ENCODE measurements around the gene MAN1B1.

MAN1B1 gene

DNA sequence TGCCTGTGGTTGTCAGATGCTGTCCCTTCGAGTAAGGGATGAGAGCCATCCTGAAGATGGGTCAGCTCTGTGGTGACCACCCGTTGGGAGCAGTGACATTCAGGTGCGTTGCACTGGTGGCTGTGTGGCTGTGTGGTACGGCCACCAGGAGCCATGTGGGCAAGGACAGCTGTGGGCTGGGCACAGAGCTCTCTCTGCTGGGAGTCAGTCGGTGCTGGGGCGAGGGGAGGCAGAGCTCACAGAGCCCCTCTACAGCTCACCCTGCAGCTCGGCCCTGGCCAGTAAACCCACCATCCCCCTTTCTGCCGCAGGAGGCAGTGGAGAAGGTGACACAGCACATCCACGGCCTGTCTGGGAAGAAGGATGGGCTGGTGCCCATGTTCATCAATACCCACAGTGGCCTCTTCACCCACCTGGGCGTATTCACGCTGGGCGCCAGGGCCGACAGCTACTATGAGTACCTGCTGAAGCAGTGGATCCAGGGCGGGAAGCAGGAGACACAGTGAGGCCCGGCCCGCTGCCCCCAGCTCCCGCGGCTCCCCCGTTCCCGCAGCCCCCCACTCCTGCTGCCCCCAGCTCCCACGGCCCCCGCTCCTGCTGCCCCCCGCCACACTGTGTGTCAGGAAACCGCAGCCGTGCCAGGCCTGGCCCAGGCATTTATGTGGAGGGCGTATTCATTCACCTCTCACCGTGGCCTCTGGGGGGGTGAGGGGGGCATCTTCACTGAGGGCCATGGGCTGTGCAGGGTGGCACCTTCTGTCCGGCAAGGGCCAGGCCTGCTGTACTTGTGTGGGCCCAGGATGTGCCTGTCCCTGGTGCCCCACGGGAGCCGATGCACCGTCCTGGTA, 19.3 kb downstream of the MAN1B1 start:
- H3K36me3 ChIP-seq (ENCODE audit: control insufficient read depth, insufficient read depth, low read length) = peaks cover 65% of the 10 kb centered on the region

DNA sequence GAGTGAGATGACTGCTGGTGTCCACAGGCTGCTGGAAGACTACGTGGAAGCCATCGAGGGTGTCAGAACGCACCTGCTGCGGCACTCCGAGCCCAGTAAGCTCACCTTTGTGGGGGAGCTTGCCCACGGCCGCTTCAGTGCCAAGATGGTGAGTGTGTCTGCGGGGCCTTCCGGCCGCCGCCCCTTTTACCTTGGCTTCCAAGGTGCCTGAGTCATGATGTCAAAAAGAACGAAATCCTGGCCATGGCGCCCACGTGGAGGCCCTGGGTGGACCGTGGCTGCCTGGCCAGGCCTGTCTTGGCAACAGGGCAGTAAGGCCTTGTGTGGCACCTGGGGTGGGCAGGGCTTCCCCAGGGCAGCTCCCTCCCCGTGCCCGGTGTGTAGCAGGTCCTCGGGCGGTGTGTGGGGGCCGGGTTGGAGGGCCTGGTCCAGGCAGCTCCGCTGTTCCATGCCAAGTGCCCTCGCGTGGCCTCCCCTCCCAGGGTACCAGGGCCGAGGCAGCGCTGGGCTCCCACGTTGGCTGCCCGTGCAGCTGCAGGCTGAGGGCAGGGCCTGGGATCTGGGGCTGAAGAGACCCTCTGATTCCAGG, 20.0 kb downstream of the MAN1B1 start:
- Histone ChIP-seq H3K4me3 (ENCODE audit: low read depth, low read length) (no peak overlapping the region), H3K4me1 (ENCODE audit: control insufficient read depth, insufficient read depth, low read length) (no peaks in the 10 kb centered on the region), H3K9ac (ENCODE audit: low read depth, low read length) (no peak overlapping the region), H3K27me3 (ENCODE audit: control insufficient read depth, insufficient read depth, low read length) (no peaks in the 10 kb centered on the region), H3K36me3 (ENCODE audit: control insufficient read depth, insufficient read depth, low read length) (peaks cover 60% of the 10 kb centered on the region), H3K9me3 (ENCODE audit: control insufficient read depth, insufficient read depth, low read length) (peaks cover 5% of the 10 kb centered on the region)

More for the DNA sequence above, 19.3 kb downstream of the MAN1B1 start:
- Histone ChIP-seq H3K4me1 (ENCODE audit: control insufficient read depth, insufficient read depth, low read length) (no peaks in the 10 kb centered on the region), H3K4me3 (ENCODE audit: low read depth, low read length) (no peak overlapping the region), H3K9me3 (ENCODE audit: control insufficient read depth, insufficient read depth, low read length) (peaks cover 5% of the 10 kb centered on the region), H3K9ac (ENCODE audit: low read depth, low read length) (no peak overlapping the region), H3K27me3 (ENCODE audit: control insufficient read depth, insufficient read depth, low read length) (no peaks in the 10 kb centered on the region)

DNA sequence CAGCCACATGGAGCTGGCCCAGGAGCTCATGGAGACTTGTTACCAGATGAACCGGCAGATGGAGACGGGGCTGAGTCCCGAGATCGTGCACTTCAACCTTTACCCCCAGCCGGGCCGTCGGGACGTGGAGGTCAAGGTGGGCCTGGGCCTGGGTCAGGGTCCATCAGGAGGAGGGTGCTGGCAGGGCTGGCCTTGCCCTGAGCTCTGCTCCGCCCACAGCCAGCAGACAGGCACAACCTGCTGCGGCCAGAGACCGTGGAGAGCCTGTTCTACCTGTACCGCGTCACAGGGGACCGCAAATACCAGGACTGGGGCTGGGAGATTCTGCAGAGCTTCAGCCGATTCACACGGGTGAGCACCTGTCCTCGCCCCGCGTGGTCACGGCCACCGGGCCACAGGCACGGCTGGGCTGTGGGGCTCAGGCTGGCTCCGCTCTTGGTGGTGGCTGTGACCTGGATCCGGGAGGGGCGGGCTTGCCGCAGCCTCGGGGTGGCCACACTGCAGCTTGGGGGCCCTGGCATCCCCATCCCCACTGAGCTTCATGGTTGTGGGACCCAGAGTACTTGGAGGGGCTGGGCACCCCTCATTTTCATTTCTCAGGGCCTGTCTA, 20.6 kb downstream of the MAN1B1 start:
- no peak overlapping the region for H3K4me3 ChIP-seq (ENCODE audit: low read depth, low read length)
- no peak overlapping the region for H3K9ac ChIP-seq (ENCODE audit: low read depth, low read length)
- H3K9me3 ChIP-seq (ENCODE audit: control insufficient read depth, insufficient read depth, low read length) = peaks cover under 1% of the 10 kb centered on the region
- H3K4me1 ChIP-seq (ENCODE audit: control insufficient read depth, insufficient read depth, low read length) = no peaks in the 10 kb centered on the region
- H3K36me3 ChIP-seq (ENCODE audit: control insufficient read depth, insufficient read depth, low read length) = peaks cover 53% of the 10 kb centered on the region
- H3K27me3 ChIP-seq (ENCODE audit: control insufficient read depth, insufficient read depth, low read length) = no peaks in the 10 kb centered on the region

DNA sequence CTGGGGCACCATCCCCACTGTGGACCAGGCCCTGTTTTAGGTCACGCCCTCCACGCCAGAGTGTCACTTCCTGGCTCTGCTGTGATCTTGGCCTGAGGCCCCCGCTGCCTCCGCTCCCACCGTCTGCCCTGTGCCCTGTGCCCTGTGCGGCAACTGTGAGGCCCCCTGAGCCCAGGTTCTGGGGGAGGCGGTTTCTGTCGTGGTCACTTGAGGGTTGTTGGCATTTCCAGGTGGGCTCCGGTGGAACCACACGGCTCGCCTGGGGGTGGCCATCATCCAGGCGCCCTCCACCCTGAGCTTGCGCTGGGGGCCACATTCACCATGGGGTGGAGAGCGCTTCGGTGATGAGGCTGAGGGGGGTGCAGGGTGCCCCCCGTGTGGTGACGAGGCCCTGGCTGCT, 21.2 kb downstream of the MAN1B1 start:
- Histone ChIP-seq H3K9me3 (ENCODE audit: control insufficient read depth, insufficient read depth, low read length) (no peaks in the 10 kb centered on the region), H3K9ac (ENCODE audit: low read depth, low read length) (no peak overlapping the region), H3K36me3 (ENCODE audit: control insufficient read depth, insufficient read depth, low read length) (peaks cover 47% of the 10 kb centered on the region), H3K4me3 (ENCODE audit: low read depth, low read length) (no peak overlapping the region), H3K27me3 (ENCODE audit: control insufficient read depth, insufficient read depth, low read length) (peaks cover under 1% of the 10 kb centered on the region), H3K4me1 (ENCODE audit: control insufficient read depth, insufficient read depth, low read length) (no peaks in the 10 kb centered on the region)

DNA sequence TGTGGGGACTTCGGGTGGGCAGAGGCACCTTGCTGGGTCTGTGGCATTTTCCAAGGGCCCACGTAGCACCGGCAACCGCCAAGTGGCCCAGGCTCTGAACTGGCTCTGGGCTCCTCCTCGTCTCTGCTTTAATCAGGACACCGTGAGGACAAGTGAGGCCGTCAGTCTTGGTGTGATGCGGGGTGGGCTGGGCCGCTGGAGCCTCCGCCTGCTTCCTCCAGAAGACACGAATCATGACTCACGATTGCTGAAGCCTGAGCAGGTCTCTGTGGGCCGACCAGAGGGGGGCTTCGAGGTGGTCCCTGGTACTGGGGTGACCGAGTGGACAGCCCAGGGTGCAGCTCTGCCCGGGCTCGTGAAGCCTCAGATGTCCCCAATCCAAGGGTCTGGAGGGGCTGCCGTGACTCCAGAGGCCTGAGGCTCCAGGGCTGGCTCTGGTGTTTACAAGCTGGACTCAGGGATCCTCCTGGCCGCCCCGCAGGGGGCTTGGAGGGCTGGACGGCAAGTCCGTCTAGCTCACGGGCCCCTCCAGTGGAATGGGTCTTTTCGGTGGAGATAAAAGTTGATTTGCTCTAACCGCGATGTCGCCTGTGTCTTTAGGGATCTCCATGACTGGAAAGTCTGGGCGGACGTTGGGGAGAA, 21.9 kb downstream of the MAN1B1 start:
- Histone ChIP-seq H3K4me1 (ENCODE audit: control insufficient read depth, insufficient read depth, low read length) (no peaks in the 10 kb centered on the region), H3K9me3 (ENCODE audit: control insufficient read depth, insufficient read depth, low read length) (no peaks in the 10 kb centered on the region), H3K9ac (ENCODE audit: low read depth, low read length) (no peak overlapping the region), H3K4me3 (ENCODE audit: low read depth, low read length) (no peak overlapping the region), H3K36me3 (ENCODE audit: control insufficient read depth, insufficient read depth, low read length) (peaks cover 40% of the 10 kb centered on the region), H3K27me3 (ENCODE audit: control insufficient read depth, insufficient read depth, low read length) (peaks cover 7% of the 10 kb centered on the region)

DNA sequence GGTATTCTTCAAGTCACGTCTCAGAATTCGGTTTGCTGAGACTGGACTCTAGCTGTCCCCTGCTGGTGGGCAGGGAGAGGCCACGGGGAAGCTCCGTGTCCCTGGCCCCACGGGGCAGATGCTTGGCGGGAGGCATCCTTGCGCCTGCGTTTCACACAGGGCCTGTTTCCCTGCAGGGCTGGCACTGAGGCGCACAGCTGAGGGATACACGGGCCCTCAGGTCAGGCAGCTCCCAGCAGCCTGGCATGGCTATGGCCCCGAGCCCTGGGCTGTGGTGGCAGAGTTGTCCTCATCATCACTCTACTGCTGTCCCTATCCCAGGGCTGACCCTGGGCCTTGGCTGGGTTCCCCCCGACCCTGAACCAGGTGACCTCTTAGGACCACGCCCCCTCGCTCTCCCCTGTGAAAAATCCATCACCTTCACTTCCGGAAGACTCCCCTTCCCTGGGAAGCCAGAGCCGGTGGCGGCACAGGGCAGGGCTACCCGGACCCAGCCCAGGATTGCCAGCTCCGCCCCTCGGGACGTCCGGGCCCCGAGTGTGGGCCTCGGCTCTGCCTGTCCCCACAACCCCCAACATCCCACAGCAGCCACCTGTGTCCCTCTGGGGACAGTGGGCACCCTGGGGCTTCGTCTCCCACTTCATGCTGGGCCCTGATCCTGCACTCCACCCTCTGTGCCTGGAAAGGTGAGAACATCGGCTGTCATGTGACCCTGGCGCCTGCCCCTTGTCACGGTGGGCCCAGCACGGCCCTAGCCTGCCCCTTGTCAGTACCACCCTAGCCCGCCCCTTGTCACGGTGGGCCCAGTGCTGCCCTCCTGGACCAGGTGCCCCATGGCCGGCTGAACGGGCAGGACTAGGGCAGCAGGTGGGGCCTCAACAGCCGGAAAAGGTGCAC, 22.7 kb downstream of the MAN1B1 start:
- H3K9me3 ChIP-seq (ENCODE audit: control insufficient read depth, insufficient read depth, low read length) = no peaks in the 10 kb centered on the region
- H3K4me1 ChIP-seq (ENCODE audit: control insufficient read depth, insufficient read depth, low read length) = no peaks in the 10 kb centered on the region
- no peak overlapping the region for H3K4me3 ChIP-seq (ENCODE audit: low read depth, low read length)
- no peak overlapping the region for H3K9ac ChIP-seq (ENCODE audit: low read depth, low read length)
- peaks cover 7% of the 10 kb centered on the region for H3K27me3 ChIP-seq (ENCODE audit: control insufficient read depth, insufficient read depth, low read length)
- peaks cover 37% of the 10 kb centered on the region for H3K36me3 ChIP-seq (ENCODE audit: control insufficient read depth, insufficient read depth, low read length)

DNA sequence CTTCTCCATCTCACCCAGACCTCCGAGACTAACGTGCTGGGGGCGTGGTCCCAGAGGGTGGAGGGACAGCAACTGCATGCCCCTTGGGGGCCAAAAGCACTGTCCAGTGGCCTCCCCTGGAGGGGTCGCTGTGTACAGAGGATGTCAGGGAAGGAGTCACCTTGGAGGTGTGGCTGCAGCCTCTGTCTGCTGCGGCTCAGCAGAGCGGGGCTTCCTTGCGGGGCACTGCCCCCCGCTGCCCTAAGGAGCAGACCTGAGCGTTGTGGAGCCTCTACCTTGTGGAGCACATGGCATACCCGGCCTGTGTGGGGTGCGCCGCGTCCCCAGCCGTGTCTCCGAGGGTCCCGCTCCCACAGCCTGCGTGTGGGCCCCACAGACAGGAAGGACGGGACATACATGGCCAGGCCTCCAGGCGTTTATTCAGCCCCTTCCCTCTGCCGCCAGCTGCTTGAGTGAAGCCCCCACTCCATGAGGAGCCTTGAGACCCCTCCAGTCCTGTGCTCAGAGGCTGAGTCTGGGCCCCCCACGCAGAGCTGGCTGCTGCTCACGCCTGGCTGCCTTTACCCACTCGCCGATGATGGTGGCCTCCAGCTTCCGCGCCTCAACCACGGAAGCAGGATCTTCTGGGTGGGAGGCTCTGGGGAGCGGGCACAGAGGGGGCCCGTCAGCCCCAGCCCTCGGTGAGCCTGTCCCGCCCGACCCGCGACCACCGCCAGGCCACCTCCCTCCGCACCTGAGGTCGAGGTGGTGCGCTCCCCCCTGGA, 23.5 kb downstream of the MAN1B1 start:
- Histone ChIP-seq H3K9me3 (ENCODE audit: control insufficient read depth, insufficient read depth, low read length) (no peaks in the 10 kb centered on the region), H3K4me1 (ENCODE audit: control insufficient read depth, insufficient read depth, low read length) (no peaks in the 10 kb centered on the region), H3K27me3 (ENCODE audit: control insufficient read depth, insufficient read depth, low read length) (peaks cover 12% of the 10 kb centered on the region), H3K36me3 (ENCODE audit: control insufficient read depth, insufficient read depth, low read length) (peaks cover 34% of the 10 kb centered on the region), H3K9ac (ENCODE audit: low read depth, low read length) (no peak overlapping the region), H3K4me3 (ENCODE audit: low read depth, low read length) (no peak overlapping the region)

DNA sequence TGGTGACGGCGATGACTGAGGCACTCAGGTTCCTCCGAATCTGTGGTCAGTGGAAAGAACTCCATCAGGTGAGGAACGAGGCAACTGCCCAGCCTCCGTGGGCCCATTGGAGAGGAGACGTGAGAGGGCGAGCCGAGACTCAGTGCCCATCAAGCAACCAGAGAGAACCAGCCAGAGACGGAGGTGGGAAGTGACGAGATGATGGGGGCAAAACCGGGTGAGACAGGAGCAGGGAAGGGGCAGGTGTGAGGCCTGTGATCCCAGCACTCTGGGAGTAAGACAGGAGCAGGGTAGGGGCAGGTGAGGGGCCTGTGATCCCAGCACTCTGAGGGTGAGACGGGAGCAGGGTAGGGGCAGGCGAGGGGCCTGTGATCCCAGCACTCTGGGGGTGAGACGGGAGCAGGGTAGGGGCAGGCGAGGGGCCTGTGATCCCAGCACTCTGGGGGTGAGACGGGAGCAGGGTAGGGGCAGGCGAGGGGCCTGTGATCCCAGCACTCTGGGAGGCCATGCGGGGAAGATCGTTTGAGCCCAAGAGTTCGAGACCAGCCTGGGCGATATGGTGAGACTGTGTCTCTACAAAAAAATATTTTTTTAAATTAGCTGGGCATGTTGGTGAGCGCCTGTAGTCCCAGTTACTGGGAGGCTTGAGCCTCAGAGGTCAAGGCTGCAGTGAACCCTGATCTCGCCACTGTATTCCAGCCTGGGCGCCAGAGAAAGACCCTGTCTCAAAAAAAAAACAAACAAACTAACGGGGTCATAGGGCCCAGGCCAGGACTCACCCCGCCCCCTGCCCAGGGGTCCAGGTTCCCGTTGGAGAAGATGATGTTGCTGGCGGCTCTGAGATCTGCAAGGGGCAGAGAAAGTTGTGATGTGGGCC, 24.4 kb downstream of the MAN1B1 start:
- H3K9ac ChIP-seq (ENCODE audit: low read depth, low read length) = no peak overlapping the region
- H3K4me1 ChIP-seq (ENCODE audit: control insufficient read depth, insufficient read depth, low read length) = no peaks in the 10 kb centered on the region
- H3K36me3 ChIP-seq (ENCODE audit: control insufficient read depth, insufficient read depth, low read length) = peaks cover 27% of the 10 kb centered on the region
- peaks cover 20% of the 10 kb centered on the region for H3K27me3 ChIP-seq (ENCODE audit: control insufficient read depth, insufficient read depth, low read length)
- H3K9me3 ChIP-seq (ENCODE audit: control insufficient read depth, insufficient read depth, low read length) = no peaks in the 10 kb centered on the region
- no peak overlapping the region for H3K4me3 ChIP-seq (ENCODE audit: low read depth, low read length)

DNA sequence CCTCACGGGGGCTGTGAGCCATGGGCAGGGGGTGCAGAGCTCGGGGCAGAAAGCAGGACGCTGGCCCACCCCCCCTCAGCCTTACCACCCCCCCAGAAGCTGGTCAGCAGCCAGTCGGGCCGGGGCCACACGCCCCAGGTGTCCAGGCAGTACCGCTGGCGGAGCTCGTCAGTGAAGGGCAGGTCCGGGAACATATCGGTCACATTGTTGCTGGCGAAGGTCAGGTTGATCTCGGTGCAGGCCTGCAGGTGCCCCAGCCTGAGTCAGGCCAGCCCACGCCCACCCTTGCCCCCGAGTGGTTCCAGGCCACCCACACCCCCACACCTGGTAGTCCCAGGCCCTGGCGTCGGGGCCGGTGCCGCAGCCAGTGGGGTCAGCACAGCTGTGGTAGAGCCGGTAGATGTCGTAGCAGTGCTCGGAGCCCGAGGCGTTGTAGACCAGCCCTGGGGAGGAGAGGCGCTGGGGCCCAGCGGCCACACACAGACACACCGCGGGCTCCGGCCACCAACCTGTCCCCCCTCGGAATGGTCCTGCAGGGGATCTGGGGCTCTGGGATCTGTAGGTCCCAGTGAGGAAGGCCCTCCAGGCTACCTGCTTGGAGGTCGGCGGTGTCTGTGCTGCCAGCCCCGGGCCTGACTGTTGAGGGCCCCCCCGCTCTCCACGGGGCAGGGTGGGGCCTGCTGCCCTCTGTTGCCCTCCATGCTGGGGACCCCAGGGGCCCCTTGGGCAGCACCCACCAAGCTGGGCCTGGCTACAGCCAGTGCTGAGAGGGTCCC, 25.2 kb downstream of the MAN1B1 start:
- no peak overlapping the region for H3K9ac ChIP-seq (ENCODE audit: low read depth, low read length)
- peaks cover 22% of the 10 kb centered on the region for H3K27me3 ChIP-seq (ENCODE audit: control insufficient read depth, insufficient read depth, low read length)
- no peaks in the 10 kb centered on the region for H3K4me1 ChIP-seq (ENCODE audit: control insufficient read depth, insufficient read depth, low read length)
- H3K36me3 ChIP-seq (ENCODE audit: control insufficient read depth, insufficient read depth, low read length) = peaks cover 21% of the 10 kb centered on the region
- no peak overlapping the region for H3K4me3 ChIP-seq (ENCODE audit: low read depth, low read length)
- H3K9me3 ChIP-seq (ENCODE audit: control insufficient read depth, insufficient read depth, low read length) = no peaks in the 10 kb centered on the region
